ENCODE data around the gene C1orf21.

- TF ChIP-seq, protein P1, sequence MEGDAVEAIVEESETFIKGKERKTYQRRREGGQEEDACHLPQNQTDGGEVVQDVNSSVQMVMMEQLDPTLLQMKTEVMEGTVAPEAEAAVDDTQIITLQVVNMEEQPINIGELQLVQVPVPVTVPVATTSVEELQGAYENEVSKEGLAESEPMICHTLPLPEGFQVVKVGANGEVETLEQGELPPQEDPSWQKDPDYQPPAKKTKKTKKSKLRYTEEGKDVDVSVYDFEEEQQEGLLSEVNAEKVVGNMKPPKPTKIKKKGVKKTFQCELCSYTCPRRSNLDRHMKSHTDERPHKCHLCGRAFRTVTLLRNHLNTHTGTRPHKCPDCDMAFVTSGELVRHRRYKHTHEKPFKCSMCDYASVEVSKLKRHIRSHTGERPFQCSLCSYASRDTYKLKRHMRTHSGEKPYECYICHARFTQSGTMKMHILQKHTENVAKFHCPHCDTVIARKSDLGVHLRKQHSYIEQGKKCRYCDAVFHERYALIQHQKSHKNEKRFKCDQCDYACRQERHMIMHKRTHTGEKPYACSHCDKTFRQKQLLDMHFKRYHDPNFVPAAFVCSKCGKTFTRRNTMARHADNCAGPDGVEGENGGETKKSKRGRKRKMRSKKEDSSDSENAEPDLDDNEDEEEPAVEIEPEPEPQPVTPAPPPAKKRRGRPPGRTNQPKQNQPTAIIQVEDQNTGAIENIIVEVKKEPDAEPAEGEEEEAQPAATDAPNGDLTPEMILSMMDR (IDR thresholded peaks at IDR 0.05 in 4 of 5, conservative IDR thresholded peaks at IDR 0.05 in 1 of 5), result no peak
- no peak for TF ChIP-seq POLR2A (IDR thresholded peaks at IDR 0.05)
These were observed 2.6 kb downstream of the C1orf21 start for GRCh38 chr1:184389446-184389845.

All from gastrocnemius medialis (tissue), 4 donors.